Fibroblast of the aortic adventitia (primary cell): Measurements from ENCODE around the gene MALL. TPM values are rescaled to one million over a fixed set of nuclear protein-coding genes. Genes with fewer than 3 reads are reported as not detected.
"Not testable (repeated sequence)": the region's sequence is repeated elsewhere in the genome, so short reads cannot be mapped to it uniquely, and the experiment has no call there.

Experiments
- DNase-seq: peaks from one replicate; pipeline ENCODE4 v3.0.0-alpha.2; 2010; ENCODE audit warnings: low read depth
- H3K4me3 ChIP-seq: 2 replicates; pipeline ENCODE4 v1.5.1; 2011; ENCODE audit warnings: low read depth, mild to moderate bottlenecking, control low read depth, low read length, moderate library complexity
- small RNA-seq: library from RNA; depleted of rRNA; stranded (forward); fragments of <200 nt; gene quantifications from one replicate; pipeline ENCODE3, GENCODE V24; 2012
- total RNA-seq: library from RNA; depleted of rRNA; stranded (reverse); fragments of >200 nt; gene quantifications from 2 replicates; pipeline ENCODE4 v1.2.3, GENCODE V29; 2012; ENCODE audit warnings: low replicate concordance

Gene MALL
- total RNA-seq, 1 donor: 442 TPM

GRCh38 chr2:110055819-110056408 is 59.7 kb downstream of the MALL start:
- DNase-seq, H3K4me3 ChIP-seq: not testable (repeated sequence)

GRCh38 chr2:110054521-110055407 is 60.9 kb downstream of the MALL start:
- not testable (repeated sequence) for H3K4me3 ChIP-seq, DNase-seq

- not testable (repeated sequence) for DNase-seq, H3K4me3 ChIP-seq
Observed at GRCh38 chr2:110053688-110054087, 61.9 kb downstream of the MALL start.

GRCh38 chr2:110052166-110052565 is 63.5 kb downstream of the MALL start:
- H3K4me3 ChIP-seq, DNase-seq: not testable (repeated sequence)

GRCh38 chr2:110050222-110050621 is 65.4 kb downstream of the MALL start:
- not testable (repeated sequence) for H3K4me3 ChIP-seq, DNase-seq

- not testable (repeated sequence) for H3K4me3 ChIP-seq, DNase-seq
Observed at GRCh38 chr2:110049769-110050168, 65.9 kb downstream of the MALL start.

- H3K4me3 ChIP-seq, DNase-seq: not testable (repeated sequence)
Observed at GRCh38 chr2:110048255-110049197, 67.1 kb downstream of the MALL start.

GRCh38 chr2:110047225-110047624 is 68.4 kb downstream of the MALL start:
- not testable (repeated sequence) for DNase-seq, H3K4me3 ChIP-seq

- not testable (repeated sequence) for DNase-seq, H3K4me3 ChIP-seq
Observed at GRCh38 chr2:110041941-110042660, 73.5 kb downstream of the MALL start.

- not testable (repeated sequence) for H3K4me3 ChIP-seq
Observed at GRCh38 chr2:110037336-110037735, 78.3 kb downstream of the MALL start.

GRCh38 chr2:110035384-110035783 is 80.2 kb downstream of the MALL start:
- not testable (repeated sequence) for DNase-seq

More at GRCh38 chr2:110037336-110037735, 78.3 kb downstream of the MALL start:
- DNase-seq: not testable (repeated sequence)

GRCh38 chr2:110034935-110035334 is 80.7 kb downstream of the MALL start:
- not testable (repeated sequence) for H3K4me3 ChIP-seq

More at GRCh38 chr2:110035384-110035783, 80.2 kb downstream of the MALL start:
- H3K4me3 ChIP-seq: not testable (repeated sequence)

More at GRCh38 chr2:110034935-110035334, 80.7 kb downstream of the MALL start:
- DNase-seq: not testable (repeated sequence)

Small RNAs within 50 kb of the gene (small RNA-seq; reads per million reads assigned to genes)
- not detected for gene MIR4267
- not detected for gene MIR4436B1

Other genes starting within 250 kb of the MALL start
- 5.6 and 6.1 TPM in 2 replicates for gene LIMS3, start 217.1 kb downstream of the MALL start, total RNA-seq
- 11.8 and 11.9 TPM in 2 replicates for gene NPHP1, start 89.2 kb upstream of the MALL start, total RNA-seq
- 38.6 and 51.1 TPM in 2 replicates for gene MTLN, start 96.7 kb upstream of the MALL start, total RNA-seq